HG03354 (cell line): ENCODE measurements around the gene TWF2.
A peak's percentile ranks its signal among the peaks of the same experiment; 100 is the strongest.

ENCODE experiments used
- ATAC-seq: cut with Tn5 transposase; IDR thresholded peaks from one replicate; pipeline ENCODE4 v1.9.1; 2021; ENCODE audit warnings: mild to moderate bottlenecking; ENCODE audit not compliant: unreplicated experiment, poor library complexity, severe bottlenecking

Gene TWF2

DNA sequence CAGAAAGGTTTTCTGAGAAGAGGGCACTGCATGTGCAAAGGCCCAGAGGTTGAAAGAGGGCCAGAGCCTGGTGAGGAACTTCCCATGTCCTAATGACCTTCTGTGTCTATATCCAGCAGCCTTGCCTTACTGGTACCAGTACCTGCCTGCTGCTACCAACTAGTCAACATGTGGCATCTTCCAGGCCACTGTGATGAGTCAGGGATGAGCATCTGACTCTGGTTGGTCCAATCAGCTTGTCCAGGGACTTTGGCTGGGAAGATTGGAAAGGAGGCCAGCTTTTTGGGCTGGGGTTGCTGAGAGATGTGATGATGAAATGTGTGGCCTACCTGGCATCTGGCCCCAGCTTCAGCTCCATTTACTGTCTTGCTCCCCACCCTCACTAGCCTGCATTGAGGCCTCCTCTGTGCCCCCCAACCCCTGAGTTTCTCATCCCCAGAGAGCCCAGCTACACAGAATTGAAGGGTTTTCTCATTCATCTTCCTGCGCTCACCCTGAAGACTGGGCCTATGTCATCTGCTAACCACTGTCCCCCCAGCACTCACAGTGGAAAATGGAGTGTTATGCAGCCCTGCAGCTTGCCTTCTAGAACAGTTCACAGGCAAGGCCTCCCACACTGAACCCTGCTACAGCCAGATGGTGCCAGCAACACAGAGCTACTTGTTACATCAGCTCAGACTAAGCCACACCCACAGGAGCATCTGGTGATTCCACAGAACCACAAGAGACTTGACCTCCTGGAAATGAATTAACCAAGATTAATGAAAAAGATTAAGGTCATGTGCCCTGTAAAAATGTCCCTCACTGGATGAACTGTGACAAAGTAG is 1.3 kb upstream of the TWF2 start:
- no peak for ATAC-seq

DNA sequence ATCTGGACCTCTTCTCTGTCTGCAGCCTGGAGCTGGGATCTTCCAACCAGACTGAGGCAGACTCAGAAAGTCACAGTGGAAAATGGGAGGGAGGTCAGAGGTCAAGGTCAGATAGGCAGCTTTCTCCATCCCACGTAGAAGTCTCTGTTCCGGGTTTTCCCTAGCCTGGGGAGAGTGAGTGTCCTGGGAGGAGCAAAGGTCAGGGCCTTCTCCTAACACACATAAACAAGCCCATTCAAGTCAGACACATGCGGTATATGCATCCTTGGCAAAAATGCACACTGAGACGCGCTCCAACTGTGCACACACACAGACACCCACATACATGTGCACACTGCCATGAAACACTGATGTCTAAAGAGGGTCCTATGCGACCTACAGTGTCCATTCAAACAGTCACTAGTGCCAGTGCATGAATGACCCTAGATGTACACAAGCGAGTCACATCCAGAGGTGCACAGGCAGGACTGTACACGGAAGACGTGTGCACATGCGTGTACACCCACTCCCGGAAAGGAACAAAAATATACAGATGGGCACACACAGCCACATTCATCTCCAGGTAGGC is 681 bp downstream of the TWF2 start:
- peak; percentile 2 for ATAC-seq

DNA sequence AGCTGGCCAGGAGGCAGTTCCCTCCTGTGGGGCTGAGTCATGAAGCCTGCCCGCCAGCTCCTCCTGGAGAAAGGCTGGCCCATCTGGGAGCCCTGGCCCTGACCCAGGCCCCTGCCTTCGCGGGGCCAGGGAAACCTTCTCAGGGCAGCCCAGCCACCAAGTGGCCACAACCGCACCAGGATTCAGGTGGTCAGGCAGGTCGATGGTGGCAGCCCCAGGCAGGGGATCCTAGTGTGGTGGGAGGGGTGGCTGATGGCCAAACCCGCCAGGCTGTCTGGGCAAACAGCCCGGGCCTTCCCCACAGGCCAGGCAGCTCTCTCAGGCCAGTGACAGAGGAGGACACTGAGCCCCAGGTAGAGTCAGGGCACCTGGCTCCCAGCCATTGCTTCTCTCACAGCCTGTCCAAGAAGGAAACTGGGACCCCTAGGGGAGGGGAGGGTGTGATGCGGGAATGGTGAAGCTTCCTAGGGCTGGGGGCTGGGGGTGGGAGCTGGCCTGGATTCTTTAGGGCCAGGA is 1.2 kb downstream of the TWF2 start:
- ATAC-seq, result no peak

DNA sequence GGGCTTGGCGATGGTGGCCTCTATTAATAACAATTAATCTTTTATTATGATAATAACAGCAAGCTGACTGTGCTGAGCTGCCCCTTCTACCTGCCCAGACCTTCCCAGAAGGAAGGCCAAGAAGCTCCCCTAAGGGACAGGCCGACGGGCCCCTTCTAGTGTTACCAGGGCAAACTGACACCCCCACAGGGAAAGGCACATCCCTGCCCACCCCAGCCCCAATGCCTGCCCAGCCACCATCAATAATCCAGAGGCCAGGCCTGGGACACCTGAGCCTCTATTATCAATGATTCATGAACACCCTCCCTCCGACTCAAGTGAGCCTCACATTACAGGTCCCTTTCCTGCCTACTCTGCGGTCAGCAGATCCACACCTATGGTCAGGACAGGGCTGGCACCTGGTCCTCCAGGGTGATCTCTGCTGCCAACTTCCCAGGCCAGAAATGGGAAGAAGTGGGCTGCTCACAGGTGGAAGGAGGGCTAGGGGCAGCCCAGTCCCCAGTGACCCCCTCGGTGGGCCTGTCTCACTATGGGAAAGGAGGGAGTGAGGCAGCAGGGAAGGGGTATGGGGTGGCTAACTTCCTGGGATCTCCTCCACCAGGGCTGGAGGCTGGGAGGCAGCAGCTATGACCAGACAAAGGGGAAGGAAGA is 1.8 kb downstream of the TWF2 start:
- no peak for ATAC-seq

DNA sequence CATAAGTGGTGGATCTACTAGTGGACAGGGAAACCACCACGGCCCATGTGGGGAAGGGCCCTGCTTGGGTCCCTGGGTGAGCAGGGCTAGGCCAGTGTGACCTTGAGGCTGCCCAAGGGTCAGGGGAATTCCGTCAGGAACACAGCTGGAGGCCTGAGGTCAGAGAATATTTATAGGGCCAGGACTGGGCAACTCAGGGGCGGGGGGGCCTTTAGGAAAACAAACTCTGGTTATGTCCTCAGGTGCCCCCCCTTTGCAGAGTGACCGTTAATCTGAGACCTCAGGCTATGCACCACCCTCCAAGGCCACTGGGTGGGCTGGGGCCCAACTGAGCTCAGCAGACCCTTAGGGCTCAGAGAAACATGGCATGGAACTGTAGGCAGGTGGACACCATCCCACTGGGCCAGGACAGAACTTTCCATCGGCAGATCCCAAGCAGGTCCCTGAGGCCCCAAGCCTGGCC is 2.5 kb downstream of the TWF2 start:
- ATAC-seq, result no peak

DNA sequence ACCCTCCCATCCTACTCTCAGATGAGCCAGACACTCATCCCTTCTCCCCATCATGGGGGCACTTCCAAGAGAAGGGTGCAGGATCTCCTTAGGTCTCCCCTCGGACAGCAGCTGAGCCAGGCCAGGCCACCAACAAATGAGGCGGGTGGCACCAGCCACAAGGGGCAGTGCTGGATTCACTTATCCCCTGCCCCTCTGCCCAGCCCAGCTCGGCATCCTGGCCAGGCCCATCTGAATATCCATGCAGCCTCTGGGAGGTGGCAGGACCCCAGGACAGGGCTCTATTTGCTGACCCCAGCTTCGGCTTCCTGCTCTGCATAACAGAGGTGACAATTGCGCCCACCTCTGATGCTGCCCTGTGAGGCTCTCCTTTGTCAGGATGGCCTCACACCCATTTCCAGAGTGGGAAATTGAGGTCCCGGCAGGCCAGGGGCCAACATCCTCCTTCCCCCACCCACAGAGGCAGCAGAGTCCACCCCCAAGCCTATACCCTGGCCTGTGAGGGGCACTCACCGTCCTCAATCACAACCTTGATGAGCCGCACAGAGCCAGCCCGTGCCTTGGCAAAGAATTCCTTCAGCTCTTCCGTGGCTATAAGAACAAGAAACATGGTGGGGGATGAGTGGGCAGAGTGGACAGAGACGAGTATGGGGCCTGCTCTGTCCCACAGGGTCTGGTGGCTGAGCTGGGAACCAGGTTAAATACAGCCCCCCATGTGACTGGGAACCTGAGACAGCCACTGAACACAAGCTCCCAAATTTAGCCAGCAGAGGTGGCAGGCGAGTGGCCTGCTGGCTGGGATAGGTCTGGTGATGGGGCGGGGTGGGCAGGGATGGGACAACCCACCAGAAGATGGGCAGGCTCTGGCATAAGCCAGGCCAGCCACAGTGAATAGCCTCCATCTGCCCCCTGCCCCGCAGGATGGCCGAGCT is 4.2 kb downstream of the TWF2 start:
- ATAC-seq, result no peak

DNA sequence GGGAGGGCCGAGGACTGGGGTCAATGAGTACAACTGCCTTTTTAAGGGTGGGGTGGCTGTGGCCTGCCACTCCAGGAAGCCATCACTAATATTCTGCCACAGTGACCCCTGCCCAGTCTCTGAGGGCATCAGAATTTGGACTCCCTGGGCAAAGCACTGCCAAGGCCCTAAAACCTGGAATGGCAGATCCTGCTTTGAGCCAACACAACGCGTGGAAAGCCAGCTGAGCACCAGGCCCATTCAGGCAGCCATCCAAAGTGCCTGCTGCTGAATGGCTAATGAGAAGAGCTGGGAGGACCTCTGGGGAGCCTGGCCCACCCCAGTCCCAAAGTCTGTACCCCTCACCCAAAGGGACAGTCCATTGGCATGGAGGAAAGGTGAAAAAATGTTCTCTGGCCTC is 5.0 kb downstream of the TWF2 start:
- no peak for ATAC-seq

DNA sequence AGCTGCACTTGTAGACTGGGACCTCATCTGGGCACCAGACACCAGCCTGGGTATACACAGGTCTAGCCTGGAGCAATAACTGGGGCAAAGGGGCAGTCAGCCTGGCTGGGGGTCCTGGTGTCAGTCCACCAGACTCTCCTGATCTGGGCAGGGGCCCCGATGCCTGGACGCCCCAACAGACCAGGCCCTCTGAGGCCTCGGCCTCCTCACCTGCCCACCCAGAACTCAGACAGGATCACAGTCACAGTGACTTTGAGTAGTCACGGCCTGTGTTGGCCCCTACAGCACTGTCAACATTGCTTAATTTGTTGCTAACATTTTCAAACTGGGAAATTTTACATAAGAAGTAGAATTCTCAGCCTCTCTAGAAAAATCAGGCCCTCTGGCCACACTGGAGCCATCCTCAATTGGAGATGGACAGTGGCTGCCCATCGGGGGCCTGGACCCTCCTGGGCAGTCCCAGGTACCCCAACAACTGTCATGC is 5.8 kb downstream of the TWF2 start:
- no peak for ATAC-seq

DNA sequence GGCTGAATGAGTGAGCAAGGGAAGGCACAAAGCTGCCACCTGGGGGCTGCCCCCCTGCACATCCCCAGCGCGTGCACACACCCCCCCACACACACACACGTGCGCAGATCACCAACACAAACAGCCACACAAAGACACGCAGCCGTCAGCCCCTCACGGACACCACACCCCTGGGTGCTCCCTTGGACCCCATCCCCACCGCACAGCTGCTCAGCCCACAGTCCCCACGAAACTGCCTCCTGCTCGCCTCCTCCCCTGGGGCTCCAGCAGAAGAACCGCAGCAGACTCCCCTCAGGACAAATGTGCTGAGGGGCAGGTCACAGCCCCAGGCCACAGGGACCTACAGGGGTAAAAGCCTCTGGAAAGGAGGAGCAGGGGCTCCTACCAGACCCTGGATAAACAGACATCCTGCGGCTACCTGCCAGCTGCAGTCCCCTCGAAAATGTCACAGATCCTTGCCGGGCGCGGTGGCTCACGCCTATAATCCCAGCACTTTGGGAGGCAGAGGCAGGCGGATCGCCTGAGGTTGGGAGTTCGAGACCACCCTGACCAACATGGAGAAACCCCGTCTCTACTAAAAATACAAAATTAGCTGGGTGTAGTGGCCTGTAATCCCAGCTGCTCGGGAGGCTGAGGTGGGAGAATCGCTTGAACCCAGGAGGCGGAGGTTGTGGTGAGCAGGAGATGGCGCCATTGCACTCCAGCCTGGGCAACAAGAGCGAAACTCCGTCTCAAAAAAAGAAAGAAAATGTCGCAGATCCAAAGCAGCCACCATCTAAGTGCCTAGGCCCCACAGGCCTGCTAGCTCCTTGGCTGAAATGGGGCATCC is 6.5 kb downstream of the TWF2 start:
- no peak for ATAC-seq

DNA sequence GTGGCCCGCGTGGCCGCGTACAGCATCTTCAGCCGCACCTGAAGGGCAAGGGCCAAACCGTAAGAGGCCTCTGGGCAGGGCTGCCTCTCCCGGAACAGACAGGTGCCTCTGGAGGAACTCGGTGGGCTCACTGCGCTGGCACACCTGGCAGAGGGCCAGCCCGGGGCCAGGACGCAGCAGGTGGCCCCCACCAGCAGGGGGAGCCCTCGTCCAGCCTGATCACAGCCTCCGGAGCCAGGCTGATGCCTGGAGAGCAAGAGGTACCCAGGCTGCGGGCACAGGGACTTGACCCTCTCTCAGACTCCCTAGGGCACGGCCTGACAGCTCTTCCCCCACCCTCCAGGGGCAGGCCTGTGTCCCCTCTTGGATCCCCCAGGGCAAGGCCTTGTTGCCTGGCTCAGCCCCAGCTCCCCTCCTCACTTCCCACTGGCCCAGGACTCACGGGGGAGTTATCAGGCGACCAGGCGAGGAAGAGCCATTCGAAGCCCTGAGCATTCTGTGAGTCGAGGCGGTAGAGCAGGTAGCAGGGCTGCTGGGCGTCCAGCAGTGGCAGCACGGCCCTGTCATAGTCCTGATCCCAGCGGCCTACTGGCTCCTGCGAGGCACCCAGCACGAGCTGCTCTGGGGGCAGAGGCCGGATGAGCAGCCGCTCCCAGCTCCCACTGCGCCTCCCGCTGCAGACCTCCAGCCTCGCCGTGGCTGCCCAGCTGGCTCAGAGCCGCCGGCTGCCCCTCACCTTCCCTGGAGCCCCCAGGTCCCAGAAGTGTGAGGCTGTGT is 7.3 kb downstream of the TWF2 start:
- peak; percentile 54 for ATAC-seq

DNA sequence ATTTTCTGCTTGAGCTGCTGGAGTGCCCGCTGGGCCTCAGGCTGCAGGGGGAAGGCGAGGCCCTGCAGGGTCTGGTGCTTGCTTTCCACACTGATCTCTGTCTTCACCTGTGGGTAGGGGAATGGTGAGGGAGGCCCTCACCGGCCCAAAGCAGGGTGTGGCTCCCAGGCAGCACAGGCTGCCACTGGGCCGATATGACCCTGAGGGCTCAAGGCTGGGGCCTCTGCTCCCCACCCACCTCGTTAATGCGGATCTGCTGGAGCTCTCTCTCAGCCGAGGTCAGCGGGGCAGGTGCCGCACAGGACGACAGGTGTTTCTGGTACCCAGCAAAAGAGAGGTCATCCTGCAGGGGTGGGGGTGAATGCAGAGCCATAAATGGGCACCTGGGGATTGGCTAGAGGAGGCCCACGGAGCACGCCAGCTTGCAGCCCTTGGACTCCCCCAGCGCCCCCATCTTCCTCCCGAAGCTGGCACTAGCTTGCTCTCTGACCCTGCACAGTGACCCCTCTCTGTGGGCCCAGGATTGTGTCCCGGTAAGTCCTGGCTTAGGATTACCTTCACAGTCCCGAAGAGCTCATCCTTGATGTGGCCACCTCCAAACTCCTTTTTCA is 8.0 kb downstream of the TWF2 start:
- ATAC-seq, result no peak

DNA sequence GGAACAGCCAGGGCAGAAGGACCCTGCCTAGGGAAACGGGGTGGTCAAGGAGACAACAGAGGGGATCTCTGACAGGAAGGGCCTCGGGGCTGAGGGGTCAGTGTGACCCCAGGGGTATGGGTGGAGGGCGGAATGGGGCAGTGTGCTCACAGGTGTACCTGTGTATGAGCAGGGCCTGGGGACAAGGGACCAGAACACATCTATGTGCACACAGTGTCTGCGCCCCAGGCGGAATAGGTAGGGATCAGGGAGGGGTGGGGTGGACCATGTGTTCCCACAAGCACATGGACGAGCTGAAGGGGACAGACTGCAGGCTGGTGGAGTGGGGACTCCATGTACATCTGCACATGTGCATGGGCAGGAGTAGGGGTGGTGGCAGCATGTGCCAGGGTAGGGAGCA is 8.5 kb downstream of the TWF2 start:
- ATAC-seq, result no peak

DNA sequence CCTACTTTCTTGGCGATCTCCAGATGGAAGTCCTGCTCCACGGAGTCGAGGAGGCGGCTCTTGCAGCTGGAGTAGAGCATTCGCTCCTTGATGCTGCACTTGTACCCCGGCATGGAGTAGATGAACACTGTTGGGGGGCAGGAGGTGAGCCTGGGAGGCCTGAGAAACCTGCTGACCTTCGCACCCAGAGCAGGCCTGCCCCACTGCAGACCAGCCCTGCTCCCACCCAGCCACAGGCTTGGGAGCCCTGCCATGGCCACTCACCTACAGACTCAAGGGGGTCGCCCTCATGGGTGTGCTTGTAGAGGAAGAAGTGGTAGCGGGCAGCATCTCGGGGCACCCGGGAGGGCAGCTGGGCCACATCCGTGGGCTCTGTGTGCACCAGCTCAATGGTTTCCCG is 9.3 kb downstream of the TWF2 start:
- no peak for ATAC-seq

DNA sequence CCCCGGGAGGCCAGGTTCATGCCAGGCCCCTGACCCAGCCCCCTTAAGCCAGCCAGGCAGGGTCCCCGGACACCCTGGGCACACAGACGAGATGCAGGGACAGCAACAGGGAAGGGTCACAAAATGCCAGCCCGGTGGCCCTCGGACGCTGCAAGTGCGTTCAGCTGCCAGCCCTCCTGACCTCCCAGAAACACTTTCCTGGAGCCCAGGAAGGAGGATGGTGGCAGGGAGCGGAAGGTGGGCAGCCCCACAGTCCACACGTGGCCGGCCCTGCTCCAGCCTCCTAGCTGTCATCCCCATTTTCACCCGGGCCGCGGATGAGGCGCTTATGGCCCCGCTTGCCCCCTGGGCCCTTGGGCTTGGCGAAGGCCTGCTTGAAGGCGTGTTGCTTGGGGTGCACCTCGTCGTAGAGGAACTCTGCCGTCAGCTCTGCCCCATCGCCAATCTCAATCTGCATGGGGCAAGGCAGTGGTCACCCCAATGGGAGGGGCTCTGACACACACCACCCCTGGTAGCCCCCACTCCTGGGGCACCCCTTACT is 10.1 kb downstream of the TWF2 start:
- no peak for ATAC-seq

DNA sequence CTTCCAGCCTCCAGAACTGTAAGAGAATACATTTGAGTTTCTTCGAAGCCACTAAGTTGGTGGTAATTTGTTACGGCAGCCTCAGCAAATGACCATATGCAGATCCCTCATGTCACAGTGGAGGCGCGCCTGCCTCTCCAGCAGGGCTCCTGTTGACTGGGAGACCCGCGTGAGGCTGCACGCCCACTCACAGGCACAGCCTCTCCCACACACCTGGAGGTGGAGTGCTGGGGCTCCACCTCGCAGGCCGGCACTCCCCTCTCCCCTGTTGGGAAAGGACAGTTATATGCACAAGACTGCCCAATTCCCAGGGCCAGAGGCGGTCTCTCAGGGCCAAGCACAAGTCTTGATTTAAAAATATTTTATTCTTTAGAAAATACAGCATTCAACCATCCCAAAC is 10.7 kb downstream of the TWF2 start:
- no peak for ATAC-seq

DNA sequence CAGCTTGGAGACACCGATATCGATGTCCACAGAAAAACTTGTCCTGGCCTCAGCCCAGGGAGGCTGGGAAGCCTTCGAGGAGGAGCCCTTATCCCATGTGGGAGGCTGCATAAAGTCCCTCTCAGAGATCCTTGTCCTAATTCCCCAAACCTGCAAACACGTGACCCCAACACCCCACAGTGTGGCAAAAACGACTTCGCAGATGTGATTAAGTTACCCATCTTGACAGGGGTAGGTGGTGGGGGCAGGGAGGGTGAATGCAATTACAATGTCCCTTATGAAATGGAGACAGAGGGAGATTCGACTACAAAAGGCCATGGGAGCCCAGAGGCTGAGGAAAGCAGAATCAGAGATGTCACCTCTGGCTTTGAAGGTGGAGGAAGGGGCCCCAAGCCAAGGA is 11.2 kb downstream of the TWF2 start:
- ATAC-seq, result no peak

DNA sequence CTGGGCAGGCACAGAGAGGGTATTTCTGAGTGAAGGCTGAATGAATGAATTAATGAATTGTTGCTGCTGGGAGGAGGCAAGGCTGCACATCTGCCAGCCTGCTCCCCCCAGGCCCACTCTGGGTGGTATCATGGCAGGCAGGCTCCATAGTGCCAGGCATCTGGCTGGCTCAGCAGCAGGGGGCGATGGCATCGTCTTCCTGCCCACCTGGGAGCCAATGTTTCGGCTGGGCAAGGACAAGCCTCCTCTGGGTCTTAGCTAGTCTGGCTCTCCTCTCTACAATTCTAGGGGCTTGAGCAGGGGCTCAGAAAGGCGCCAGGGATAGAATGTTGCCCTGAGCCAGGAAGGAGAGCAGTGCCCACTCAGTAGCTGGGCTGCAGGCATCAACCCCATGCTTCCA is 11.8 kb downstream of the TWF2 start:
- ATAC-seq, result no peak
